Parathyroid adenoma (tissue), 2 donors: ENCODE results near the gene HTR3D.
"Not testable (repeated sequence)": the region's sequence is repeated elsewhere in the genome, so short reads cannot be mapped to it uniquely, and the experiment has no call there.

ENCODE experiments used
- H2AFZ ChIP-seq: fragments of 300-600 bp; sonication (generic); one replicate; pipeline ENCODE4 v1.7.0; 2017; ENCODE audit warnings: antibody characterized with exemption, mild to moderate bottlenecking
- H3K27ac ChIP-seq: fragments of 300-600 bp; sonication (generic); one replicate; pipeline ENCODE4 v1.7.0; 2017
- H3K27me3 ChIP-seq: fragments of 300-600 bp; sonication (generic); one replicate; pipeline ENCODE4 v1.7.0; 2017; ENCODE audit warnings: low read length; ENCODE audit not compliant: control insufficient read depth, insufficient read depth
- H3K36me3 ChIP-seq: fragments of 300-600 bp; sonication (generic); one replicate; pipeline ENCODE4 v1.7.0; 2017; ENCODE audit warnings: low read length; ENCODE audit not compliant: control insufficient read depth, insufficient read depth
- H3K4me1 ChIP-seq: fragments of 300-600 bp; sonication (generic); one replicate; pipeline ENCODE4 v1.7.0; 2017; ENCODE audit warnings: control low read depth
- H3K4me2 ChIP-seq: fragments of 300-600 bp; sonication (generic); one replicate; pipeline ENCODE4 v1.7.0; 2017; ENCODE audit warnings: low read length
- H3K4me3 ChIP-seq: fragments of 300-600 bp; sonication (generic); one replicate; pipeline ENCODE4 v1.7.0; 2017; ENCODE audit warnings: low read depth, low read length
- H3K79me2 ChIP-seq: fragments of 300-600 bp; sonication (generic); one replicate; pipeline ENCODE4 v1.7.0; 2017; ENCODE audit warnings: control low read depth
- H3K9ac ChIP-seq: fragments of 300-600 bp; sonication (generic); one replicate; pipeline ENCODE4 v1.7.0; 2017; ENCODE audit warnings: mild to moderate bottlenecking
- H3K9me3 ChIP-seq: fragments of 300-600 bp; sonication (generic); one replicate; pipeline ENCODE4 v1.7.0; 2017; ENCODE audit warnings: low read length; ENCODE audit not compliant: control insufficient read depth
- TF ChIP-seq, protein P1 (sequence below): fragments of 300-600 bp; sonication (generic); IDR thresholded peaks from one replicate; pipeline ENCODE4 v1.7.0; 2017; ENCODE audit warnings: antibody characterized with exemption, mild to moderate bottlenecking
- donor health status: primary hyperparathyroidism.

Gene HTR3D

DNA sequence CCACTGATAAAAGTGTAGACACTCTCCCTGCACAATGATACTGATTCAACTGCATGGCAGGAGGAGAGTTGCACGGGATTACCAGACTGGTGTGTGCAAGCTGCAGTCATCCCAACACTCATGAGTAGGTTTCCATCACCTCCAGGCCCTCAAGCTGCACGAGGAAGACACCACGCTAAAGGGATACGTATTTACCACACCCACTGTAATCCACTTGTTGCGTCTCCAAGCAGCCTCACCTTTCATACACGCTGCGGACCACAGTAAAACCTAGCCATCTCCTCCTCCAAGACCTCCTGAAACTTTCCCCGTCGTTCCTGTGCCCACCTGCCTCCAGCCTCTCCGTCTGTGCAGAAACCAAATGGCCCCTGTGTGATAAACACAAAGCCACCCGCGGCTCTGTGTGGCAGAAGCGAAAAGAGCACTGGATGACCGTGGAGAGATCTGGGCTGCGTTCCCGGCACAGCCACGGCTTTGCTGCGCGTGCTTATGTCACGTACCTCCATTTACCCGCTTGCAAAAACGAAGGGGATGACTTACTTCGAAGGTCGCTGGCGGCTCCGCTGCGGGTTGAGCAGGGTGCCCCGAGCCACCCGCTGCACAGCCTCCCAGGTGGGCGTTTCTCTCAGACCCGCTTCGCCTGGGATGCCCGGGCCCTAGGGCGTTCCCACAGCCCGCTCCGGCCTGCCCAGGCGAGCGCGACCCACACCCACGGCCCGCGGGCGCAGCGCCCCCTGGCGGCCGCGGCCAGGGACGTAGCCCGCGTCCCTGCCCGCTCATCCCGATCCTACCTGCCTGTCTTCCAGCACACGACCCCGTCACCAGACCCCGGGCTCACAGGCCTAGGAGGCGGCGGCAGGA is 14.5 kb upstream of the HTR3D start:
- TF ChIP-seq, protein P1, sequence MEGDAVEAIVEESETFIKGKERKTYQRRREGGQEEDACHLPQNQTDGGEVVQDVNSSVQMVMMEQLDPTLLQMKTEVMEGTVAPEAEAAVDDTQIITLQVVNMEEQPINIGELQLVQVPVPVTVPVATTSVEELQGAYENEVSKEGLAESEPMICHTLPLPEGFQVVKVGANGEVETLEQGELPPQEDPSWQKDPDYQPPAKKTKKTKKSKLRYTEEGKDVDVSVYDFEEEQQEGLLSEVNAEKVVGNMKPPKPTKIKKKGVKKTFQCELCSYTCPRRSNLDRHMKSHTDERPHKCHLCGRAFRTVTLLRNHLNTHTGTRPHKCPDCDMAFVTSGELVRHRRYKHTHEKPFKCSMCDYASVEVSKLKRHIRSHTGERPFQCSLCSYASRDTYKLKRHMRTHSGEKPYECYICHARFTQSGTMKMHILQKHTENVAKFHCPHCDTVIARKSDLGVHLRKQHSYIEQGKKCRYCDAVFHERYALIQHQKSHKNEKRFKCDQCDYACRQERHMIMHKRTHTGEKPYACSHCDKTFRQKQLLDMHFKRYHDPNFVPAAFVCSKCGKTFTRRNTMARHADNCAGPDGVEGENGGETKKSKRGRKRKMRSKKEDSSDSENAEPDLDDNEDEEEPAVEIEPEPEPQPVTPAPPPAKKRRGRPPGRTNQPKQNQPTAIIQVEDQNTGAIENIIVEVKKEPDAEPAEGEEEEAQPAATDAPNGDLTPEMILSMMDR = peak; percentile 97
- Histone ChIP-seq H3K4me3 (peak overlapping the region; percentile 100), H2AFZ (peak overlapping the region; percentile 99), H3K4me2 (peak overlapping the region; percentile 94), H3K79me2 (peaks cover 10% of the 10 kb centered on the region), H3K27me3 (no peaks in the 10 kb centered on the region), H3K36me3 (no peaks in the 10 kb centered on the region), H3K9me3 (no peaks in the 10 kb centered on the region), H3K27ac (peak overlapping the region; percentile 75), H3K4me1 (peaks cover 12% of the 10 kb centered on the region), H3K9ac (no peak overlapping the region)

DNA sequence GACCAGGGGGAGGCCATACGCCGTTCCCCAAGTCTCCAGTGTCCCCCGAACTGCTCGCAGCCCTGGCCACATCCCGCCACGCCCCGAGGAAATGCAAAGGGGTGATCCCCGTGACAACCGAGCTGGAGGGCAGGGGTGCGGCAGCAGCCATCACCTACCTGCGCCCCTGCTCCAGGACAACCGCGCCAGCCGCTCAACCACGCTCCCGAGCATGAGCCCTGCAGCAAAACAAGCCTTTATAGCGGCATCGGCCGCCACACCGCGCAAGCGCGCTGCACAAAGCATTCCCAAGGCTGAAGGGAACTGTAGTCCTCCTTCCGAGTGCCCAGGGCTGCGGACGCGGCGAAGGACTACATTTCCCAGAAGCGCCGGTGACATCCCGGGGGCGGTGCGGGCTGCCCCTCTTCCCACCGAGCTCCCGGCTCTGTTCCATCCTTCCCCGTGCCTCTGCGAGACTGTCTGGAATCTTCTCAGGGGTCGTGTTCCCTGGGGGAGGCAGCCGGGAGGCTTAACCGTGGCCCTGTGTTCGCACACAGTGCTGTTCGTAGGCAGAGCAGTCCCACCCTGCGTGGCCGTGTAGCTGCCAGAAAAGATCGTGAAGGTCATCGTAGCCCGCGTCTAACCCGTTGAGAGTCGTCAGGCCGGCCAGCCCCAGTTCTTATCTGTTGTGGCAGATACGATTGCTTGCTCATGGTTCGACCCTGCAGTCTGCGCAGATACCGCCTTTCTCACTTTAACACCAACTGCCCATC is 13.7 kb upstream of the HTR3D start, which contains the start of gene ABCC5:
ABCC5 (minus strand) TSS at position 213 of the 752 bp plus-strand sequence. CDS start 3,492 bp downstream, outside the sequence.
- peak within 1 kb of the TSS; percentile 75 for H3K27ac ChIP-seq
- TF ChIP-seq, protein P1 = no peak
- no peaks in the 10 kb centered on the region for H3K27me3 ChIP-seq
- H3K36me3 ChIP-seq = no peaks in the 10 kb centered on the region
- H3K79me2 ChIP-seq = peaks cover 10% of the 10 kb centered on the region
- H3K9ac ChIP-seq = peak within 1 kb of the TSS; percentile 58
- H3K9me3 ChIP-seq = no peaks in the 10 kb centered on the region
- H3K4me1 ChIP-seq = peaks cover 12% of the 10 kb centered on the region
- H2AFZ ChIP-seq = peak within 1 kb of the TSS; percentile 99
- H3K4me3 ChIP-seq = peak within 1 kb of the TSS; percentile 100
- H3K4me2 ChIP-seq = peak within 1 kb of the TSS; percentile 94

DNA sequence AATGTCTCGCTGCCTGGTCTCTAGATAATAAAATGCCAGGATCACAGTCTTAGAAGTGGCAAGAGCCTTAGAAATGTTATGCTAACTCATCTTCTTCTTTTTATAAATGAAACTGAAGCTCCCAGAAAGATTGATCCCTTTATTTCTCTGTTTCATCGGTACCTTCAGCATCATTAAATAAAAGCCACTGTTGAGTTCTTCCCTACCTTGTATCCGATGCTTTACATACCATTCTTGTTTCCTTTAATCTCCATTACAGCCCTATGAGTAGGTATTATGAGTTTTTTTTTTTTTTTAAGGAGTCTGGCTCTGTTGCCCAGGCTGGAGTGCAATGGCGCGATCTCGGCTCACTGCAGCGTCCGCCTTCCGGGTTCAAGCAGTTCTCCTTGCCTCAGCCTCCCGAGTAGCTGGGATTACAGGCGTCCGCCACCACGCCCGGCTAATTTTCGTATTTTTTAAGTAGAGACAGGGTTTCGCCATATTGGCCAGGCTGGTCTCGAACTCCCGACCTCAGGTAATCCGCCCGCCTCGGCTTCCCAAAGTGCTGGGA is 13.0 kb upstream of the HTR3D start:
- TF ChIP-seq, protein P1 = no peak
- peak overlapping the region; percentile 94 for H3K4me2 ChIP-seq
- no peaks in the 10 kb centered on the region for H3K9me3 ChIP-seq
- H3K36me3 ChIP-seq = no peaks in the 10 kb centered on the region
- H3K27ac ChIP-seq = peak overlapping the region; percentile 75
- peaks cover 12% of the 10 kb centered on the region for H3K4me1 ChIP-seq
- H3K4me3 ChIP-seq = peak overlapping the region; percentile 100
- peak overlapping the region; percentile 58 for H3K9ac ChIP-seq
- H2AFZ ChIP-seq = peak overlapping the region; percentile 99
- no peaks in the 10 kb centered on the region for H3K27me3 ChIP-seq
- peaks cover 10% of the 10 kb centered on the region for H3K79me2 ChIP-seq

DNA sequence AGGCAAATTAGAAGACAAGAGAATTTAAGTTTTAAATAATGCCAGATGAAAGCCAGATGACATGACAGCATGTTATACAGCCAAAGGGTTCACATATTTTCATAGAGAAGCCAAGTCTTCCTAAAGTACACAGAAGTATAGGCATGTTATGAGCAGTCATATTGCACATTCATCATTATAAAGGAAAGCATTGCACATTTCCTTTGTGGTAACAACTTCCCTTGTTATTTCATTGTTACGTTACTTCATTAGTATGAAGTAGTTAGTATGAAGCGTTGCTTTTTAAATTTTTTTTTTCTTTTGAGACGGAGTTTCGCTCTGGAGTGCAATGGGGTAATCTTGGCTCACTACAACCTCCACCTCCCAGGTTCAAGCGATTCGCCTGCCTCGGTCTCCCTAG is 9.2 kb upstream of the HTR3D start:
- Histone ChIP-seq H3K9me3 (no peaks in the 10 kb centered on the region), H3K4me2 (no peak overlapping the region), H3K9ac (no peak overlapping the region), H3K79me2 (no peaks in the 10 kb centered on the region), H3K27me3 (no peaks in the 10 kb centered on the region), H2AFZ (no peak overlapping the region), H3K4me1 (no peaks in the 10 kb centered on the region), H3K4me3 (no peak overlapping the region), H3K27ac (no peak overlapping the region), H3K36me3 (no peaks in the 10 kb centered on the region)
- TF ChIP-seq, protein P1 = no peak

DNA sequence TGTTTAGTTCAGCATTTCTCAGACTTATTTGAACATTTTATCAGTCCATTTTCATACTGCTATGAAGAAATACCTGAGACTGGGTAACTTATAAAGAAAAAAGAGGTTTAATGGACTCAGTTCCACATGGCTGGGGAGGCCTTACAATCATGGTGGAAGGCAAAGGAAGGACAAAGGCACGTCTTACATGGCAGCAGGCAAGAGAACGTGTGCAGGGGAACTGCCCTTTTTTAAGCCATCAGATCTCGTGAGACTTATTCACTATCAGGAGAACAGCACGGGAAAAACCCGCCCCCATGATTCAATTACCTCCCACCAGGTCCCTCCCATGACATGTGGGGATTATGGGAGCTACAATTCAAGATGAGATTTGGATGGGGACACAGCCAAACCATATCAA is 6.3 kb upstream of the HTR3D start:
- not testable (repeated sequence) for H2AFZ ChIP-seq, H3K4me1 ChIP-seq, H3K4me2 ChIP-seq, H3K9ac ChIP-seq, H3K4me3 ChIP-seq, H3K79me2 ChIP-seq, H3K27ac ChIP-seq, H3K36me3 ChIP-seq, H3K9me3 ChIP-seq, H3K27me3 ChIP-seq

DNA sequence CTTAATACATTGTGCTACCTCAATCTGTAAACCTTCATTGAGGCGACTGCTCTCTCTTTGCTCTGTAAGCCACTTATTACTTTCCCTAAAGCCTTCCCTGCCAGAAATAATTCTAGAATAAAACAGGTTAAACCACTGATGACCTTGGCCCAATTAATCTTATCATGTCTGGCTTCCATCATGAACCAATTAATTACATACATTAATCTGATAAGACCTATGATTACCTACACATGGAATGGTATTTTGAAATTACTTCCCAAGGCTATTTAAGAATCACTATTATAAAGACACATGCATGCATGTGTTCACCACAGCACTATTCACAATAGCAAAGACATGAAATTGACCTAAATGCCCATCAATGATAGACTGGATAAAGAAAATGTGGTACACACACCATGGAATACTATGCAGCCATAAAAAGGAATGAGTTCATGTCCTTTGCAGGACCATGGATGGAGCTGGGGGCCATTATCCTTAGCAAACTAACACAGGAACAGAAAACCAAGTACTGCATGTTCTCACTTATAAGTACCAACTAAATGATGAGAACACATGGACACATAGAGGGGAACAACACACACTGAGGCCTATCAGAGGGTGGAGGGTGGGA is 3.2 kb upstream of the HTR3D start:
- H3K27me3 ChIP-seq, H3K36me3 ChIP-seq, H3K9me3 ChIP-seq, H3K4me2 ChIP-seq, H3K27ac ChIP-seq, H3K9ac ChIP-seq, H3K4me1 ChIP-seq, H2AFZ ChIP-seq, H3K79me2 ChIP-seq, H3K4me3 ChIP-seq: not testable (repeated sequence)
